Measurements from ENCODE around the gene RPS26. TPM values are rescaled to one million over a fixed set of nuclear protein-coding genes. Genes with fewer than 3 reads are reported as not detected.

RPS26 gene
- total RNA-seq, 1 experiment from 2014 or later = 46.4 TPM

DNA sequence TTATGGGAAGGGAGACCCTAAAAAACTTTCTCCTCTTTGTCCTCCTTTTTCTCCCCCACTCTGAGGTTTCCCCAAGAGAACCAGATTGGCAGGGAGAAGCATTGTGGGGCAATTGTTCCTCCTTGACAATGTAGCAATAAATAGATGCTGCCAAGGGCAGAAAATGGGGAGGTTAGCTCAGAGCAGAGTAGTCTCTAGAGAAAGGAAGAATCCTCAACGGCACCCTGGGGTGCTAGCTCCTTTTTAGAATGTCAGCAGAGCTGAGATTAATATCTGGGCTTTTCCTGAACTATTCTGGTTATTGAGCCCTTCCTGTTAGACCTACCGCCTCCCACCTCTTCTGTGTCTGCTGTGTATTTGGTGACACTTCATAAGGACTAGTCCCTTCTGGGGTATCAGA is 4.6 kb upstream of the RPS26 start:
- Histone ChIP-seq H3K27ac (ENCODE audit: low read length) (no peak overlapping the region), H3K27me3 (ENCODE audit: control insufficient read depth, insufficient read depth, low read length) (no peaks in the 10 kb centered on the region), H3K9me3 (ENCODE audit: control insufficient read depth, insufficient read depth, low read depth, low read length) (no peaks in the 10 kb centered on the region), H3K36me3 (ENCODE audit: control insufficient read depth, insufficient read depth, low read length) (no peaks in the 10 kb centered on the region; the same call in 1 of the 2 replicates), H3K4me1 (ENCODE audit: control insufficient read depth, insufficient read depth, low read length) (0 out of 2 replicates have a peak, but pooled peaks cover 2% of the 10 kb centered on the region), H3K4me3 (ENCODE audit: low read depth in 2 of 2, low read length in 2 of 2) (no peak overlapping the region)
- in situ Hi-C loops (cut with HindIII; ENCODE audit: low pct_unique_long_range_greater_than_20kb, low sequenced_read_pairs) (no loop called here), intact Hi-C loops (cut with micrococcal nuclease; ENCODE audit: unreplicated experiment) (no loop called here)
- no peak for DNase-seq (ENCODE audit: low read depth, low spot score)
- TF ChIP-seq TCF7L2 (IDR thresholded peaks at IDR 0.05; ENCODE audit: low read depth, low read length) (no peak), SIN3A (IDR thresholded peaks at IDR 0.05; ENCODE audit: borderline replicate concordance, insufficient read depth, low read depth, low read length) (no peak), POLR2AphosphoS5 (IDR thresholded peaks at IDR 0.05; ENCODE audit: low read depth, low read length) (no peak)
- TF ChIP-seq, protein P1, sequence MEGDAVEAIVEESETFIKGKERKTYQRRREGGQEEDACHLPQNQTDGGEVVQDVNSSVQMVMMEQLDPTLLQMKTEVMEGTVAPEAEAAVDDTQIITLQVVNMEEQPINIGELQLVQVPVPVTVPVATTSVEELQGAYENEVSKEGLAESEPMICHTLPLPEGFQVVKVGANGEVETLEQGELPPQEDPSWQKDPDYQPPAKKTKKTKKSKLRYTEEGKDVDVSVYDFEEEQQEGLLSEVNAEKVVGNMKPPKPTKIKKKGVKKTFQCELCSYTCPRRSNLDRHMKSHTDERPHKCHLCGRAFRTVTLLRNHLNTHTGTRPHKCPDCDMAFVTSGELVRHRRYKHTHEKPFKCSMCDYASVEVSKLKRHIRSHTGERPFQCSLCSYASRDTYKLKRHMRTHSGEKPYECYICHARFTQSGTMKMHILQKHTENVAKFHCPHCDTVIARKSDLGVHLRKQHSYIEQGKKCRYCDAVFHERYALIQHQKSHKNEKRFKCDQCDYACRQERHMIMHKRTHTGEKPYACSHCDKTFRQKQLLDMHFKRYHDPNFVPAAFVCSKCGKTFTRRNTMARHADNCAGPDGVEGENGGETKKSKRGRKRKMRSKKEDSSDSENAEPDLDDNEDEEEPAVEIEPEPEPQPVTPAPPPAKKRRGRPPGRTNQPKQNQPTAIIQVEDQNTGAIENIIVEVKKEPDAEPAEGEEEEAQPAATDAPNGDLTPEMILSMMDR (IDR thresholded peaks at IDR 0.05) = no peak
- TF ChIP-seq, protein P2, sequence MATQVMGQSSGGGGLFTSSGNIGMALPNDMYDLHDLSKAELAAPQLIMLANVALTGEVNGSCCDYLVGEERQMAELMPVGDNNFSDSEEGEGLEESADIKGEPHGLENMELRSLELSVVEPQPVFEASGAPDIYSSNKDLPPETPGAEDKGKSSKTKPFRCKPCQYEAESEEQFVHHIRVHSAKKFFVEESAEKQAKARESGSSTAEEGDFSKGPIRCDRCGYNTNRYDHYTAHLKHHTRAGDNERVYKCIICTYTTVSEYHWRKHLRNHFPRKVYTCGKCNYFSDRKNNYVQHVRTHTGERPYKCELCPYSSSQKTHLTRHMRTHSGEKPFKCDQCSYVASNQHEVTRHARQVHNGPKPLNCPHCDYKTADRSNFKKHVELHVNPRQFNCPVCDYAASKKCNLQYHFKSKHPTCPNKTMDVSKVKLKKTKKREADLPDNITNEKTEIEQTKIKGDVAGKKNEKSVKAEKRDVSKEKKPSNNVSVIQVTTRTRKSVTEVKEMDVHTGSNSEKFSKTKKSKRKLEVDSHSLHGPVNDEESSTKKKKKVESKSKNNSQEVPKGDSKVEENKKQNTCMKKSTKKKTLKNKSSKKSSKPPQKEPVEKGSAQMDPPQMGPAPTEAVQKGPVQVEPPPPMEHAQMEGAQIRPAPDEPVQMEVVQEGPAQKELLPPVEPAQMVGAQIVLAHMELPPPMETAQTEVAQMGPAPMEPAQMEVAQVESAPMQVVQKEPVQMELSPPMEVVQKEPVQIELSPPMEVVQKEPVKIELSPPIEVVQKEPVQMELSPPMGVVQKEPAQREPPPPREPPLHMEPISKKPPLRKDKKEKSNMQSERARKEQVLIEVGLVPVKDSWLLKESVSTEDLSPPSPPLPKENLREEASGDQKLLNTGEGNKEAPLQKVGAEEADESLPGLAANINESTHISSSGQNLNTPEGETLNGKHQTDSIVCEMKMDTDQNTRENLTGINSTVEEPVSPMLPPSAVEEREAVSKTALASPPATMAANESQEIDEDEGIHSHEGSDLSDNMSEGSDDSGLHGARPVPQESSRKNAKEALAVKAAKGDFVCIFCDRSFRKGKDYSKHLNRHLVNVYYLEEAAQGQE (IDR thresholded peaks at IDR 0.05; ENCODE audit: insufficient read depth in 1 of 2, low read depth in 2 of 2, low read length in 1 of 2) = no peak
- ATAC-seq = no peak
- ChIA-PET POLR2A (no interaction called here), CTCF (interaction anchor here (0.7 kb wide), 1 partner anchor 41 kb away, joined by 3 read pairs; no protein-coding TSS in a partner anchor)
- no TSS peak for BruUV-seq (replicated peaks)

DNA sequence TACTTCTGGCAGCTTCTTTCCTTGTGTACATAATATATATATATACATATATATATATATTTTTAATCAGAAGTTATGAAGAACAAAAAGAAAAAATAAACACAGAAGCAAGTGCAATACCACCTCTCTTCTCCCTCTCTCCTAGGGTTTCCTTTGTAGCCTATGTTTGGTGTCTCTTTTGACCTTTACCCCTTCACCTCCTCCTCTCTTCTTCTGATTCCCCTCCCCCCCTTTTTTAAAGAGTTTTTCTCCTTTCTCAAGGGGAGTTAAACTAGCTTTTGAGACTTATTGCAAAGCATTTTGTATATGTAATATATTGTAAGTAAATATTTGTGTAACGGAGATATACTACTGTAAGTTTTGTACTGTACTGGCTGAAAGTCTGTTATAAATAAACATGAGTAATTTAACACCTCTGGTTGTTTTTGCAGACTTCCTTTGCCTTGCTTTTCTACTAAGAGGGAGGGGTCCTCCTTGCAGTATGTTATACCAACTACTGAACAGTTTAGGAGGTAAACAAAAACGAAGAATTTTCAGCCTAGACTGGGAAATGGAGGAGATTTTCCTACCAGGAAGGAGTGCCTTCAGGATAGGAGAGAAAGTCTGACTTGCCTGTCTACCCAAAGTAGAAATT is 3.6 kb upstream of the RPS26 start:
- TF ChIP-seq SIN3A (IDR thresholded peaks at IDR 0.05; ENCODE audit: borderline replicate concordance, insufficient read depth, low read depth, low read length) (no peak), TCF7L2 (IDR thresholded peaks at IDR 0.05; ENCODE audit: low read depth, low read length) (no peak), POLR2AphosphoS5 (IDR thresholded peaks at IDR 0.05; ENCODE audit: low read depth, low read length) (no peak)
- TF ChIP-seq, protein P2 (IDR thresholded peaks at IDR 0.05; ENCODE audit: insufficient read depth in 1 of 2, low read depth in 2 of 2, low read length in 1 of 2) = no peak
- TF ChIP-seq, protein P1 (IDR thresholded peaks at IDR 0.05) = no peak
- H3K4me1 ChIP-seq (ENCODE audit: control insufficient read depth, insufficient read depth, low read length) = 0 out of 2 replicates have a peak, but pooled peaks cover 2% of the 10 kb centered on the region
- H3K4me3 ChIP-seq (ENCODE audit: low read depth in 2 of 2, low read length in 2 of 2) = no peak overlapping the region
- in situ Hi-C loops (cut with HindIII; ENCODE audit: low pct_unique_long_range_greater_than_20kb, low sequenced_read_pairs) = no loop called here
- H3K9me3 ChIP-seq (ENCODE audit: control insufficient read depth, insufficient read depth, low read depth, low read length) = no peaks in the 10 kb centered on the region
- DNase-seq (ENCODE audit: low read depth, low spot score) (no peak), ATAC-seq (no peak)
- no peaks in the 10 kb centered on the region for H3K27me3 ChIP-seq (ENCODE audit: control insufficient read depth, insufficient read depth, low read length)
- no peak overlapping the region for H3K27ac ChIP-seq (ENCODE audit: low read length)
- CTCF ChIA-PET = no interaction called here
- intact Hi-C loops (cut with micrococcal nuclease; ENCODE audit: unreplicated experiment) = no loop called here
- POLR2A ChIA-PET = no interaction called here
- BruUV-seq (replicated peaks) = no TSS peak
- H3K36me3 ChIP-seq (ENCODE audit: control insufficient read depth, insufficient read depth, low read length) = peaks cover 7% of the 10 kb centered on the region
